CD8-positive, alpha-beta memory T cell (primary cell): ENCODE data around the gene SDCCAG8. TPM values are rescaled to one million over a fixed set of nuclear protein-coding genes. Genes with fewer than 3 reads are reported as not detected.

Source experiments
- CTCF ChIA-PET: fragments of 350-600 bp; sonication (Branson Sonifier 250); formaldehyde crosslinking; loops from one replicate; lab custom pipeline; 2021; ENCODE audit warnings: antibody characterized with exemption; lab: Charles Lee
- POLR2A ChIA-PET: fragments of 350-600 bp; sonication (Branson Sonifier 250); formaldehyde crosslinking; loops from one replicate; lab custom pipeline; 2021; ENCODE audit warnings: antibody characterized with exemption; lab: Charles Lee
- DNase-seq, 5 donors: peaks; one replicate each; pipeline versions ENCODE4 v3.0.0 to v3.0.0-alpha.2; 2020 to 2022; ENCODE audit warnings: mixed read lengths in 1 of 5
- H3K27ac ChIP-seq: one replicate; pipeline ENCODE4 v1.7.0; 2013; ENCODE audit warnings: low read depth, mild to moderate bottlenecking, low read length, moderate library complexity
- H3K27me3 ChIP-seq: 2 replicates; pipeline ENCODE4 v1.7.0; 2013; ENCODE audit warnings: low read length, mild to moderate bottlenecking; ENCODE audit not compliant: insufficient read depth, poor library complexity, severe bottlenecking
- H3K36me3 ChIP-seq: 2 replicates; pipeline ENCODE4 v1.7.0; 2013; ENCODE audit warnings: mild to moderate bottlenecking, low read length, moderate library complexity; ENCODE audit not compliant: insufficient read depth
- H3K4me1 ChIP-seq: 2 replicates; pipeline ENCODE4 v1.7.0; 2013; ENCODE audit warnings: mild to moderate bottlenecking, low read length, moderate library complexity; ENCODE audit not compliant: insufficient read depth
- H3K4me3 ChIP-seq: 2 replicates; pipeline ENCODE4 v1.7.0; 2013; ENCODE audit warnings: mild to moderate bottlenecking, low read length
- H3K9me3 ChIP-seq: 2 replicates; pipeline ENCODE4 v1.7.0; 2013; ENCODE audit warnings: mild to moderate bottlenecking, low read length
- H3K27ac Mint-ChIP-seq, 8 donors: one replicate each; pipeline ENCODE4 v1.8.0; 2020 to 2021; ENCODE audit warnings: mixed read lengths in 8 of 8, mild to moderate bottlenecking in 6 of 8, inconsistent platforms in 3 of 8, moderate library complexity in 3 of 8
- H3K27me3 Mint-ChIP-seq, 2 donors: one replicate each; pipeline ENCODE4 v1.8.0; 2020 to 2021; ENCODE audit warnings: mixed read lengths in 2 of 2, mild to moderate bottlenecking in 1 of 2, moderate library complexity in 1 of 2
- H3K36me3 Mint-ChIP-seq, 3 donors: one replicate each; pipeline ENCODE4 v1.8.0; 2020 to 2021; ENCODE audit warnings: mixed read lengths in 3 of 3, inconsistent platforms in 1 of 3, mild to moderate bottlenecking in 1 of 3
- H3K4me1 Mint-ChIP-seq, 3 donors: one replicate each; pipeline ENCODE4 v1.8.0; 2020 to 2021; ENCODE audit warnings: mixed read lengths in 3 of 3, inconsistent platforms in 1 of 3, mild to moderate bottlenecking in 1 of 3
- H3K4me3 Mint-ChIP-seq, 7 donors: one replicate each; pipeline ENCODE4 v1.8.0; 2020 to 2021; ENCODE audit warnings: mixed read lengths in 7 of 7, mild to moderate bottlenecking in 6 of 7, moderate library complexity in 4 of 7, inconsistent platforms in 2 of 7
- H3K9me3 Mint-ChIP-seq, 5 donors: one replicate each; pipeline ENCODE4 v1.8.0; 2020 to 2022; ENCODE audit warnings: mixed read lengths in 5 of 5, mild to moderate bottlenecking in 3 of 5, moderate library complexity in 2 of 5, inconsistent platforms in 1 of 5
- polyA plus RNA-seq: library from polyadenylated mRNA; unstranded; fragments of 300-500 nt; fragmentation: Illumina TruSeq; gene quantifications from one replicate; pipeline ENCODE4 v1.2.3, GENCODE V29; 2021
- total RNA-seq, 2 experiments: library from RNA; stranded (reverse); gene quantifications; one replicate each; pipeline ENCODE4 v1.2.3, GENCODE V29; 2021

Gene SDCCAG8
- total and polyA plus RNA-seq, 3 experiments from 2014 or later, result 17.8 to 22.3 (median 18.3) TPM

DNA sequence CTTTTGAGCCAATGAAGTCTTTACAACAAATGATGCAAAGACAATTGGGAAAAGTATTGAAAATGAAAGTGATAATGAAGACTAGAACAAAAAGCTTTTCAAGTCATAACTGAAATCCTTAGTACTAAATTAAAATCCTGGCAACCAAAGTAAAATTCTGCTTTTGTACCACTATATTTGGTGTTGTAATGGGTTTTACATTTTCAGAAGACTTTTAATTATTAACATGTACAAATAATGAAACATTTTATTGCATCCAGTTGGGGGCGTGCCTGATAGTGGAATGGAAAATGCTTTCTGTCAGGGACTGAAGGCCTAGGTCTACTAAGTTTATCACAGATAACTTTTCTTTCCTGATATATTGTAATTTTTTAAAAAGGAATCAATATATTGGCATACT is 89.4 kb downstream of the SDCCAG8 start:
- Histone ChIP-seq H3K4me3 (no peak overlapping the region), H3K27ac (no peak overlapping the region), H3K4me1 (no peaks in the 10 kb centered on the region), H3K27me3 (no peaks in the 10 kb centered on the region), H3K9me3 (no peaks in the 10 kb centered on the region), H3K36me3 (no peaks in the 10 kb centered on the region)
- Mint-ChIP-seq H3K4me3 (no peak overlapping the region), H3K4me1 (peaks cover 0 to 6% (median 0%) of the 10 kb centered on the region in 3 donors), H3K9me3 (no peaks in the 10 kb centered on the region), H3K36me3 (peaks cover 4 to 32% (median 13%) of the 10 kb centered on the region in 3 donors), H3K27ac (no peak overlapping the region), H3K27me3 (no peaks in the 10 kb centered on the region)
- ChIA-PET POLR2A (no interaction called here), CTCF (no interaction called here)
- no peak for DNase-seq

DNA sequence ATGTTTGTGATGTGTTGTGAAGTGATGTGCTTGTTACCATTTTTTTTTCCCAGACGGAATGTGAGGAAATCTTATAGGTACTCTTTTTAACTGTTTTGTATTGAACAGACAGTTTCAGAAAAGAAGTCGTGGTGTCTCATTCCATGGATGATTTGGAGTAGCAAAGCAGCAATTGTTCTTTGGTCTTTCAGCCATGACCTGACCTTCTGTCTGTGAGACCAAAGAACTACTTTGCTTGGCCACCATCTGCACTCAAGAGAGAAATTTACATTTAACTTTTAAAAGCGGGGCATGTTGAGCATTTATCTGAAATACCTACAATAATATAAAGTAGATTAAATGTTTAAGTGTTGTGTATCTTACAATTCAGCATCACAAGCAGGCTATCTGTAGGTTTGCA is 90.2 kb downstream of the SDCCAG8 start:
- H3K27ac Mint-ChIP-seq, result no peak overlapping the region
- H3K36me3 Mint-ChIP-seq, result peaks cover 6 to 36% (median 13%) of the 10 kb centered on the region in 3 donors
- no peak overlapping the region for H3K4me3 Mint-ChIP-seq
- POLR2A ChIA-PET, result no interaction called here
- H3K9me3 Mint-ChIP-seq, result no peaks in the 10 kb centered on the region
- DNase-seq, result no peak
- H3K9me3 ChIP-seq, result no peaks in the 10 kb centered on the region
- H3K27me3 ChIP-seq, result no peaks in the 10 kb centered on the region
- H3K36me3 ChIP-seq, result no peaks in the 10 kb centered on the region
- no peaks in the 10 kb centered on the region for H3K4me1 ChIP-seq
- H3K4me1 Mint-ChIP-seq, result peaks cover 0 to 6% (median 0%) of the 10 kb centered on the region in 3 donors
- no peak overlapping the region for H3K27ac ChIP-seq
- H3K4me3 ChIP-seq, result no peak overlapping the region
- CTCF ChIA-PET, result no interaction called here
- H3K27me3 Mint-ChIP-seq, result no peaks in the 10 kb centered on the region

DNA sequence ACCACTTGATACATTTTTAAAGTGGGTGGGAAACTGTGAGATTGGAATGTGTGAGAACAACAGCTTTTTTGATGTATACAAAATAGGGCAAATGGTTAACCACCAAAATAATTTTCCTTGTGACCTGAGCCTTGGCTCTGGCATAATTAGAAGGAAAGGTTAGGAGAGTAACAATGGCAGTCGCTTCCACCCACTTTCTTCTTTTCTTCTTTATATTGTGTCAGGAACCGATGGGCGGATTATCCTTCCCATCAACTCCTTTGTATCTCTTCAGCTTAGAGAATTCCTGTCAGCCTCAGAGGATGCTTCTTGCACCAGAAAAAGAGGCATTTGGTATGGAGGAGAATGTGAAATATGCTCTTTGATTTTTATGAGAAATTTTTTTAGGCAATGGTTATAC is 90.6 kb downstream of the SDCCAG8 start:
- no peaks in the 10 kb centered on the region for H3K27me3 ChIP-seq
- CTCF ChIA-PET, result no interaction called here
- Mint-ChIP-seq H3K27me3 (no peaks in the 10 kb centered on the region), H3K4me1 (peaks cover 0 to 6% (median 0%) of the 10 kb centered on the region in 3 donors), H3K27ac (no peak overlapping the region), H3K4me3 (no peak overlapping the region), H3K36me3 (peaks cover 10 to 39% (median 13%) of the 10 kb centered on the region in 3 donors), H3K9me3 (no peaks in the 10 kb centered on the region)
- H3K36me3 ChIP-seq, result no peaks in the 10 kb centered on the region
- no peaks in the 10 kb centered on the region for H3K4me1 ChIP-seq
- no peak overlapping the region for H3K27ac ChIP-seq
- POLR2A ChIA-PET, result no interaction called here
- DNase-seq, result no peak
- no peak overlapping the region for H3K4me3 ChIP-seq
- H3K9me3 ChIP-seq, result no peaks in the 10 kb centered on the region

DNA sequence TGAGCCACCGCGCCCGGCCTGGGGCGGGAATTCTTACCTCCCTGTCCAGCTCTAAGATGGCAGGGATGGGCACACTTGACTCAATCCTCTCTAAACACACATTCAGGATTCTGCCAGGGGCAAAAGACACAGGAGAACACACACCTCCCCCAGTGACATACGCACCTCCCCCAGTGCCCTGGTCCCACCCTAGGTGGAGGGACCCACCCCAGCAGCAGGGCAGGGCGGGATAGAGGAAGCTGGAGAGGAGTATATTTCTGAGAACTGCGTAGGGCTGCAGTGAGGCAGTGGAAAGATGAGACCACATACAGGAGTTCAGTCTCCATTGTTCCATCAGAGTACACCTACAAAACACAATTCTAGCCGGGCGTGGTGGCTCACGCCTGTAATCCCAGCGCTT is 92.5 kb downstream of the SDCCAG8 start:
- Histone ChIP-seq H3K27me3 (no peaks in the 10 kb centered on the region), H3K27ac (no peak overlapping the region), H3K36me3 (no peaks in the 10 kb centered on the region), H3K4me3 (no peak overlapping the region), H3K4me1 (no peaks in the 10 kb centered on the region), H3K9me3 (no peaks in the 10 kb centered on the region)
- Mint-ChIP-seq H3K36me3 (peaks cover 10 to 42% (median 13%) of the 10 kb centered on the region in 3 donors), H3K27ac (no peak overlapping the region), H3K9me3 (no peaks in the 10 kb centered on the region), H3K27me3 (no peaks in the 10 kb centered on the region), H3K4me3 (no peak overlapping the region), H3K4me1 (peaks cover 0 to 10% (median 4%) of the 10 kb centered on the region in 3 donors)
- ChIA-PET POLR2A (interaction anchor here (0.7 kb wide), 1 partner anchor 9 kb away, joined by 5 read pairs; no protein-coding TSS in a partner anchor), CTCF (no interaction called here)
- no peak for DNase-seq

DNA sequence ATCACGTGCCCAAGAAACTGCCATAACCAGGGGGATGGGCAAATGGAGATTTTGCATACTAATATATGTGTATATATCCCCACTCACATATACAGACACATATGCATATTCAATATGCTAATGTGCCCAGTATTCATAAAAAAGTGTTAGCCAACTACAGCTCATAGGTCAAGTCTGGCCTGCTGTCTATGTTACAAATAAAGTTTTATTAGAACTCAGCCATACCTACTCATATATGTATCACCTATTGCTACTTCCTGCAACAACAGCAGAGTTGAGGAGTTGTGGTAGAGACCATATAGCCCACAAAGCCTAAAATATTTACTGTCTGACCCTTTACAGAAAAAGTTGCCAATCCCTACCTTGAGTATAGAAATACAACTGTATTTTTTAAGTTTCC is 93.3 kb downstream of the SDCCAG8 start:
- Mint-ChIP-seq H3K36me3 (peaks cover 8 to 40% (median 13%) of the 10 kb centered on the region in 3 donors), H3K4me3 (no peak overlapping the region), H3K27me3 (no peaks in the 10 kb centered on the region), H3K4me1 (peaks cover 5 to 13% (median 12%) of the 10 kb centered on the region in 3 donors), H3K9me3 (no peaks in the 10 kb centered on the region), H3K27ac (no peak overlapping the region)
- Histone ChIP-seq H3K4me3 (no peak overlapping the region), H3K4me1 (peaks cover 2% of the 10 kb centered on the region), H3K27me3 (no peaks in the 10 kb centered on the region), H3K9me3 (no peaks in the 10 kb centered on the region), H3K27ac (no peak overlapping the region), H3K36me3 (no peaks in the 10 kb centered on the region)
- ChIA-PET POLR2A (interaction anchor here (0.7 kb wide), 1 partner anchor 8 kb away, joined by 5 read pairs; no protein-coding TSS in a partner anchor), CTCF (no interaction called here)
- DNase-seq, result no peak

DNA sequence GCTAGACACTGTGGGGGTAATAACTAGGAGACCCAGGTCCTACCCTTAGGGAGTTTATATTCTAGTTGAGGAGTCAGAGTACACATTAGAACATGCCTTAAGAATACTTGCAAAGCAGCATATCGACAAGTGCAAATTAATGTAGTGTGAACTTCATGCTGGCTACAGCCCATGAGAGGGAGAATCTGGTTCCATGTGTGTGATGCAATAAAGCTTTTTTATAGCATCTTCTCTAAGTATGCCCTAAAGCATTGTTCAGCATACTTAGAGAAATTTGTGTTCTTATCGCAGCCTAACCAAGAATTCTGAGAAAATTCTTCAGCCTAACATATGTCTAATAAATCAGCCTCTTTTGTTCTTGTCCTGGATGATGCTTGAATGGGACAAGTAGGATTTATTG is 95.5 kb downstream of the SDCCAG8 start:
- Histone ChIP-seq H3K27ac (no peak overlapping the region), H3K9me3 (no peaks in the 10 kb centered on the region), H3K4me1 (peaks cover 3% of the 10 kb centered on the region), H3K4me3 (no peak overlapping the region), H3K36me3 (no peaks in the 10 kb centered on the region), H3K27me3 (no peaks in the 10 kb centered on the region)
- Mint-ChIP-seq H3K36me3 (peaks cover 7 to 41% (median 13%) of the 10 kb centered on the region in 3 donors), H3K4me1 (peaks cover 12 to 25% (median 22%) of the 10 kb centered on the region in 3 donors), H3K4me3 (no peak overlapping the region), H3K27ac (no peak overlapping the region), H3K9me3 (no peaks in the 10 kb centered on the region), H3K27me3 (no peaks in the 10 kb centered on the region)
- no peak for DNase-seq
- CTCF ChIA-PET, result no interaction called here
- POLR2A ChIA-PET, result no interaction called here

DNA sequence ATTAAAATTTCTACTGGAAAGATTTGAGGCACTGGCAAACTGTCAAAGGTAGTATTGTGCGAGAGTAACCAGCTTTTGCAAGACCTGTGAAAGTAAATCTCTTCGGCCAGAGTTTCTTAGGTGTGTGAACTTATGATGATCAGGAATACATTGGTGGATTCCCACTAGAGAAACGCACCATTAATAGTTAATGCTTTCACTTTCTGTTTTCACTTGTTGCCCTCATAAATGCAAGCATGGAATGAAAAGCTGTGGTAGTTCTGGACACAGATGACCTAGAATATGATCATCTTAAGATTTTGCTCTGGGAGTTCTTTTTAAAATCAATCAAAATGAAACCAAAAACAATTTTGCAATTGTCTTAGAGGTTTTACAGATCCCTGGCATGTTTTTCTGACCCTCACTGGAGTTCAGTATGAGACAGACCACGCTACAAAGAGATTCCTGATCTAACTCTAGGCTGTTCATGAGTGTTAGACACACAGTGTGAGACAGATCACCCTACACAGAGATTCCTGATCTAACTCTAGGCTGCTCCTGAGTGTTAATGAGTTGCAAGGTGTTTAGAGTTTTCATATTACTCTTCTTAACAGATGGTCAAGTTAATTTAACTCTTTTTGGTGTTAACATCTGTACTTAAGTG is 98.8 kb downstream of the SDCCAG8 start:
- H3K36me3 Mint-ChIP-seq, result peaks cover 8 to 27% (median 11%) of the 10 kb centered on the region in 3 donors
- no peaks in the 10 kb centered on the region for H3K9me3 Mint-ChIP-seq
- H3K4me1 Mint-ChIP-seq, result peaks cover 12 to 25% (median 22%) of the 10 kb centered on the region in 3 donors
- Histone ChIP-seq H3K4me1 (peaks cover 3% of the 10 kb centered on the region), H3K36me3 (no peaks in the 10 kb centered on the region), H3K27me3 (no peaks in the 10 kb centered on the region), H3K9me3 (no peaks in the 10 kb centered on the region), H3K27ac (no peak overlapping the region), H3K4me3 (no peak overlapping the region)
- no peak for DNase-seq
- peak overlapping the region in 6 of 8 donors; percentile 8 to 78 (median 54) for H3K27ac Mint-ChIP-seq
- peak overlapping the region; percentile 0 to 87 (median 70) for H3K4me3 Mint-ChIP-seq
- POLR2A ChIA-PET, result no interaction called here
- CTCF ChIA-PET, result interaction anchor here (1.1 to 2.0 kb wide), 2 partner anchors 11 to 918 kb away, joined by 3 to 6 read pairs; no protein-coding TSS in a partner anchor
- H3K27me3 Mint-ChIP-seq, result no peaks in the 10 kb centered on the region

DNA sequence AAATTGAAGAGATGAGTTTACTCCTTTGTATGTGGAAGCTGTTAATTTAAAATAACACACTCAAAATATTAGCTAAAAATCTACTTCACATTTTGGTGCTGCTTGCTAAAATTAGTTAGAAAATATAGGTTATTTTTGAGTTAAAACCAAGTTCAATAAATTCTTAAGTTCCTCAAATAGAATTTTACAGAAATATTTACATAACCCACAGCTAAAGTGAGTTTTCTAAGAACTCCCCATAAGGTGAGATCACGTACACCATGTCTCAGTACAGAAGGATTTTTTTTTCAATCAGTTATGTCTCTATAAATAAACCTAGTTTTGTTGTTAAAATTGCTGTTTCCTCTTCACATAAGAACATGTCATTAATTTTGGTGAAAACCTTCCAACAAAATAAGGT is 108.0 kb downstream of the SDCCAG8 start:
- CTCF ChIA-PET, result no interaction called here
- Histone ChIP-seq H3K27me3 (no peaks in the 10 kb centered on the region), H3K4me3 (no peak overlapping the region), H3K4me1 (no peaks in the 10 kb centered on the region), H3K36me3 (no peaks in the 10 kb centered on the region), H3K9me3 (no peaks in the 10 kb centered on the region), H3K27ac (no peak overlapping the region)
- Mint-ChIP-seq H3K27me3 (no peaks in the 10 kb centered on the region), H3K9me3 (no peaks in the 10 kb centered on the region), H3K36me3 (peaks cover 12 to 19% (median 13%) of the 10 kb centered on the region in 3 donors), H3K4me1 (no peaks in the 10 kb centered on the region), H3K27ac (no peak overlapping the region), H3K4me3 (no peak overlapping the region)
- POLR2A ChIA-PET, result no interaction called here
- no peak for DNase-seq
